HG02798 (cell line): ENCODE data around the gene NACC2.

Experiments used
- ATAC-seq: cut with Tn5 transposase; IDR thresholded peaks from one replicate; pipeline ENCODE4 v1.9.1; 2021; ENCODE audit warnings: mild to moderate bottlenecking; ENCODE audit not compliant: unreplicated experiment, poor library complexity

NACC2 gene

GRCh38 chr9:135987838-135988404, 107.2 kb downstream of the NACC2 start:
- no peak for ATAC-seq

DNA sequence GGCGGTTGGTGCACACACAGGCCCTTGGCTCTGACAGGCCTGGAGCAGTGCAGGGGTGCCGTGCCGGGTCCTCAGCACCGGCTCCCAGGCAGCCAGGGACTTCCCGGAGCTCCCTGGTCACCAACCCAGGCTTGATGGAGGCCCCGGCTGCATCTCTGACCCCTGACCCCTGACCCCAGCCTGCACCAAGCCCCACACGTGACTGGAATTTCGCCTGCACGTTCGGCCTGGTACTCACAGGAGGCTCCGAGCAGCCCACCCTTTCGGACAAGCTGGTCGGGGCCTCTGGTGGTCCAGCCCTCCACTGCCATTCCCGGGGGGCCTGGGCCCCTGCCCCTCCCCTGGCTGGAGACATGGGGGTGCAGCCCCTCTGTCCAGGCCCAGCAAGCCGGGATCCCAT, 108.5 kb downstream of the NACC2 start:
- ATAC-seq, result no peak

DNA sequence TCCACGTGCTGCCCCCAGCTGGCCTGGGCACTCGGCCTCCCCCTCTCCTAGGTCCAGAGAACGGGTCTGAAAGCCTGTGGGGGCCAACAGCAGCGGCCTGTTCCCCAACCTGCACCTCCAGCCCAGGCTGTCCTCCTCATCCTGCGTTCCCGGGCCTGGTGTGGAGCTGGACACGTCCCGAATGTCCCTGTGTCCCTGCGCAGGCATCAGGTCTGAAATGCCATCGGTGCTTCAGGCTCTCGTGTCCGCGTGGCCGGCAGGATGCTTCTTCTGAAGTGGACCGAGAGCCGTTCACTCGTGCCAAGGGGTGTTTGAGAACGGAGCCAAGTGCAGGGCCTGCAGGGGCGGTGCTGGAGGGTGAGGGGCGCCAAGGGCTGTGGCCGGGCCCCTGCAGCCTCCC, 109.2 kb downstream of the NACC2 start:
- ATAC-seq, result no peak

- ATAC-seq, result no peak
Measured at GRCh38 chr9:135985459-135985774, 109.7 kb downstream of the NACC2 start.

DNA sequence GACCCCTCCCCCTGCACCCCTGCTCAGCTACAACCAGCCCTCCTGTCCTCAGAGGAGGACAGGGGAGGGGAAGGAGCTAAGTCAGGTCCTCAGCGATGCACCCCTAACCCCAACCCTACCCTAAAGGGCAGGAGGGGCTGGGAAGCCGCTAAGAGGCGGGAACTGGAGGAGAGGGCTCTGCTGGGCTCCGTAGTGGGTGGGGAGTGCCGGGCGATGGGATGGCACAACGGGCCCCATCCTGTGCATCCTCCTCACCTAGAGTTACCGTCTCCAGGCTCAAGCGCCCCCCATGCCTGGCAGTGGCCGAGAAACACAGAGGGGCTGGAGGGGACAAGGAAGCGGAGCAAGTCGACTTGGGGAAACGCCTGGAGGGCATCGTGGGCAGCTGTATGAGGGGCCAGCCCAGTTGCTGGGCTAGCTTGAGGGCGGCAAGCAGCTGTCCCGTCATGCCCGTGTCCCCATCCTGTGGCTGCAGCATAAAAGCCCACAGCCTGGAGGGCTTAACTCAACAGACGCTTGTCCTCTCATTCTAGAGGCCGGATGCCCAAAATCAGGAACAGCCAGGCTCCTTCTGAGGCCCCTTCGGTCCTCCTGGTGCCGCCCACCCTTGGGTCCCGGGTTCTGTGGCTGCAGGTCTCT, 110.9 kb downstream of the NACC2 start:
- no peak for ATAC-seq

- ATAC-seq, result no peak
Measured at GRCh38 chr9:135983208-135984071, 111.6 kb downstream of the NACC2 start.

DNA sequence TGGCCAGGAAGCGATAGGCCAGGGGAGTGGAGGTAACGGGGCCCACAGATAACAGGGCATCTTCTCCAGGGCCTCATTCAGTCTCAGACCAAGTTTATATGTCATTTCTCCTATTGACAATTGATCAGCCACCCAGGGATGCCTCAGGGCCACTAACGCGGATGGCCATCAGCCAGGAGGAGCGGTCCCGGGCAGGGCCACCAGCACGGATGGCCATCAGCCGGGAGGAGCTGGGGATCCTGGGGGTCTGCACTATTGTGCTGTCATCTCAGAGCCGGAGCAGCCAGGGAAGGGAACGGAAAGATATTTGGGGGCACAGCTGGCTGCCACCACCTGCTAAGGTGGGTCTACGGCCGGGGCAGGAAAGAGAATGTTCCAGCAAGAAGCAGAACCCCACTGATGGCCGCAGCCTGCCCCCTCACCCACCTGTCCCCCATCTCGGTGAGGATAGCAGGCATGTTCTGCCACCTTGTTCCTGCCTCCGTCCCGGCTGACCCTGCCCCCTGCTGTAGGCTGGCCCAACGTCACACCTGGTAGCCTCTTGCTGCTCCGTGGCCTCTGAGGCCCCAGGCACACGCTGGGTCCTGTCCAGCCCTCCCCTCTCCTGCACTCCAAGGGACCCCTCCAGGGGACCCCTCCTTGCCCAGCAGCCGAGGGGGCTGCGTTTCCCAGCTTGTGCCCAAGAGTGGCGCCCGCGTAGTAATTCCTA, 112.4 kb downstream of the NACC2 start:
- no peak for ATAC-seq

DNA sequence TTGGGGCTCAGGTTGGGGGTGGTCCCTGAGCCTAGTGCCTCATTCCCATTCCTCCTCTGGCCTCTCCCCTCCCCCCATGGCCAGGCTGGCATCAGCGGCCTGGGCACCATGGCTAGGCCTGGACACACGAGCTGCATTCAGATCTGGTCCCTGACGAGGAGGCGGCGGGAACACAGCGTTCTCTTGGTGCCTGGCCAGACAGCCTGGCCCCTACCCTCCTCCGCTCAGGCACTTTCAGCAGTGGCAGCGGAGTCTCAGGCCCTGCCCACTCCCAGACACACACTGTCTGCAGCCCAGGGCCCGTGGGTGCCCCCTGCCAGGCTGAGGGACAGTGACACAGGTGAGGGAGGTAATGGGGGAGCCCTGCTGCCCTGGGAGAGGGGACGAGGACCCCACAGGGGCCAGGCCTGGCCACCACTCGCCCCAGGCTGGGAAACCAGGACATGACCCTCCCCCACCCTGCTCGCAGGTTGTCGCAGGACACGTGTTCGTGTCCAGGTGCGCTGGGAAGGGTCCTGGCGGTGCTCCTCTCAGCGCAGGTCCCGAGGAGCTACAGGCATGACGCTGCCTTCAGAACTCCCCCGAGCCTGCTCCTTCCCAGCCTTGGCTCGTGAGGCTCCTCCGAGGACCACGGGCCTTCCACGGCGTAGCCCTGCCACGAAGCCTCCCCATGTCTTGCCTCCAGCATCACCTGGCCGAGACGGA, 114.0 kb downstream of the NACC2 start:
- no peak for ATAC-seq

- ATAC-seq, result no peak
Measured at GRCh38 chr9:135979547-135980166, 115.4 kb downstream of the NACC2 start.

DNA sequence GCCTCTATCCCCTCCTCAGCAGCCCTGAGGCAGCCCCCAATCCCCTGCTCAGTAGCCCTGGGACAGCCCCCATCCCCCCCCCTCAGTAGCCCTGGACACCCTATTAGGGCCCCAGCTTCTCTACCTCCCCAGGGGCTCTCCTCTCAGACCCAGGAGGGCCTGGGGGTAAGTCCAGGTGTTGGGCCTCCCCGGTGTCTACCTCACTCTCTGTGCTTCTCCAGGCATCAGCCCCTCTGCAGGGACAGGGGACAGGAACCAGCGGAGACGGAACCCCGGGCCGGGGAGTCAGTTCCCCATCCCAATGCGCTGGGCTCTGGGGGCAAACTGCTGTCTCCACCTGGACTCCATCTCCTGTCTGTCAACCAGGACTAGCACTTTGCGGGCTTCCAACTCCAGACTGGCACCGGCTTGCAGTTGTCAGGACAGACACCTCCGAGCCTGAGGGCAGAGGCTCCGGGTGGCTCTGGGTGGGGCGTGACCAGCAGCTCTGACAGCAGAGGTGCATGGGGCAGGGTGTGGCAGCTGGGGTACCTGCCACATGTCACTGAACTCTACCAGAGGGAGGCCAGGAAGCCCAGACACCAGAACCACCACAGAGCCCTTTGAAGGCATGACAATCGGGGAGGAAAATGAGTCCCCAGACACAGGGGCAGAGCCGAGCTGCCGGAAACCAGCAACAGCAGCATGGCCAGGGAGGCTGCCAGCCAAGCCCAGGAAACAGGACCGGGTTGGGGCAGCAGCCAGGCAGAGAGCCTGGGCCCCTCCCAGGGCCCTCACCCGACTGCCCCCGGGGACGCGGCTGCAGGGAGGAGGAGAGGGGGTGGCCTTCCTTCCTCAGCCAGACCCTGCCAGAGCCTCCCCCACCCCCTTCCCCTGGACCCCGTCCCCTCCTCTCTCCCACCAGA, 116.2 kb downstream of the NACC2 start:
- no peak for ATAC-seq

DNA sequence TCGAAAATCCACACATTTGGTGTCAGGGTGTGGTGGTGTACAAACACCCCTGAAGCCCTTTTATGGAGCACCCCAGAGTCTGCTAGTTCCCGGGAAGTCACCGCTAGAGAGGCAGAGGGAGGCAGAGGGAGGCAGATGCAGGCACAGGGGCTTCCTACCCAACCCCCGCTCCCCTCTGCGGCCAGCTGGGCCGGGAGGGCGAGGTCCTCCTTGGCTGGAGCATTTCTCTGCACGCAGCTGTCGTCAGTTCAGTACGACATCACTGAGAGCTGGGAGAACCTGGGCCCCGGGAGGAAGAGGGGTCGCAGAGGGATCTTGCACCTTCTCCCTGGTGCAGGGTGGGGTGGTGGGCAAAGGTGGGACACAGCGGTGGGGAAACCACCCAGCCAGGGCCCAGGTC, 118.1 kb downstream of the NACC2 start:
- no peak for ATAC-seq

DNA sequence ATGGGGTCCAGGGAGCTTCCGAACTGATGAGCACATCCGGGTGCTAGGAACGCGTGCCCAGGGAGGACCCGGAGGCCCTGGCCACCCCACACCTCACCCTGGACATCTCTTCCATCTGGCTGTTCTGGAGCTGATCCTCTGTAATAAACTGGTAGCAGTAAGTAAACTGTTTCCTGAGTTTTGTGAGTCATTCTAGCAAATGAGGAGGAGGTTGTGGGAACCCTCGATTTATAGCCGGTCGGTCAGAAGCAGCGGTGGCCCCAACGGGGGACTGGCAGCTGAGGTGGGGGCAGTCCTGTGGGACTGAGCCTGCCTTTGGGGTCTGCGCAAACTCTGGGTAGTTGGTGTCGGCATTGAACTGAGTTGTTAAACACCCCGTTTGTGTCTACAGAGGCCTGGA, 118.6 kb downstream of the NACC2 start:
- ATAC-seq, result no peak

- ATAC-seq, result no peak
Measured at GRCh38 chr9:135975834-135976233, 119.3 kb downstream of the NACC2 start.

- ATAC-seq, result no peak
Measured at GRCh38 chr9:135974220-135974573, 120.9 kb downstream of the NACC2 start.

DNA sequence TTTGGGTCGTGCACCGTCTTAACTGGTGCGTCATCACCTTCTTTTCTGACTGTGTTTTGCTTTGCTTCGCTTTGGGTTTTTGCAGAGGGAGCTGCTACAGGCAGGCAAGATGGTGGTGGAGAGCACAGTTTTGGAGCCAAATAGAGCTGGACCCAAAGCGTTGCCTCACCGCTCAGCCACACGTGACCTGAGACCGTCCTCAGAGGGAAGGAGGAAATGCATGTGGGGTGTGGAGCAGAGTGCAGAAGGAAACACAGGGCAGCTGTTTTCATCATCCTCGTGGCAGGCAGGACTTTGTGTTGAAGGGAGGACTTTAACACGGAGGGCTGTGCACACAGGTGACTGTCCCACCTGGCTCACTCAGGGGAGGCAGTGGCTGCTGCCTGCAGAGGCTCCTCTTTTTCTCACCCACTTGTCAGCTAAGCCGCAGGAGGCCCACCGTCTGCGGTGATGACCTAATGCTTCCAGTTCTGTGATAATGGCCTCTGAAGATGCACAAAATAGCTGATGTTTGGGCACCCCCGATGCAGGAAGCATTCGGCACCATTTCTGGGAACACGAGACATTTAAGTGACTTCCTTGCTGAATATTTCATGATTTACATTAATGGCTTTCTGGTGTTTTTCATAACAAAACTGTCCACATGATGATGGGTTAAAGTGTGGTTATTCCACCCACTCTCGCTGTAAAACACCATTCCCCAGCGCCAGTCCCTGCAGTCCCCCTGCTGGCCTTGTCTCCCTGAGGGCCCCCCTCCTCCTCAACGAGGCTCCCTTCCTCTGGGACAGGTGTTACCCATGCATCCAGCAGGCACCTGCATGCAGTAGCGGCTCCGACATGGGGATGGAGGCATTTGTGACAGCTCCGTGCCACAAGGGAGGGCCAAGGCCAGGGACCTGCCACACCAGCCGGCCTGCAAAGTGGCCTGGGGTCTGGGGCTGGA, 121.5 kb downstream of the NACC2 start:
- ATAC-seq, result no peak

- no peak for ATAC-seq
Measured at GRCh38 chr9:135971892-135972291, 123.2 kb downstream of the NACC2 start.

DNA sequence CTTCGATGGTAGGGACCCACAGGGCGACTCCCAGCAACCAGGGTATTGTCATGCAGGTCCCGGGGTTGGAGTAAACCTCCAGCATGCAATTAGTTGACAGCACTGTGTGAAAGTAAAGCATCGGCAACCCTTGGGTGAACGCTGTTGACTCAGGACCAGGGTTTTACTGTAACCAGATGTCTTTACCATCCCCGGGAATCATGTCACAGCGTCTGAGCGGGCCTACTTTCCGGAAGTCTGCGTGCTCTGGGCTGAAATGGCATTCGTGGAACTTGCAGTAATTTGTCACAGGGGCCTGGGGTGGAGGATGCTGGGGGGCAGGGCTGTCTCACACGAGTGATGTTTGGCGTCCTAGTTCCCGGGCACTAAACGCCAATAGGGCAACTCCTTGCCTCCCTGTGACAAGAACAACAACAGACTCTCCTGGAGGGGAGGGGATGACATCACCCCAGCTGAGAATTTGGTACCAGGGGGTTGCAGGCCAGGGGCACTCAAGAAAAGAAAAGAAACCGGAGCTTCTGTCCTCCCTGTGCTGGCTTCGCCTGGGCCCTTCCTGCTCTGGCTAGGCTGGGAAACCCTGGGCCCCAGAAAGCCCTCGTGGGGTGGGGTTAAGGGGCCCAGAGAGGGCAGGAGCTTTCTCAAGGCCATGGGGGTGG, 123.8 kb downstream of the NACC2 start:
- no peak for ATAC-seq
